HG03571 (cell line): ENCODE results near the gene OR13C3.
"Not testable (repeated sequence)": the region's sequence is repeated elsewhere in the genome, so short reads cannot be mapped to it uniquely, and the experiment has no call there.

Source experiments
- ATAC-seq: cut with Tn5 transposase; IDR thresholded peaks from one replicate; pipeline ENCODE4 v1.9.1; 2021; ENCODE audit not compliant: unreplicated experiment

The OR13C3 gene

DNA sequence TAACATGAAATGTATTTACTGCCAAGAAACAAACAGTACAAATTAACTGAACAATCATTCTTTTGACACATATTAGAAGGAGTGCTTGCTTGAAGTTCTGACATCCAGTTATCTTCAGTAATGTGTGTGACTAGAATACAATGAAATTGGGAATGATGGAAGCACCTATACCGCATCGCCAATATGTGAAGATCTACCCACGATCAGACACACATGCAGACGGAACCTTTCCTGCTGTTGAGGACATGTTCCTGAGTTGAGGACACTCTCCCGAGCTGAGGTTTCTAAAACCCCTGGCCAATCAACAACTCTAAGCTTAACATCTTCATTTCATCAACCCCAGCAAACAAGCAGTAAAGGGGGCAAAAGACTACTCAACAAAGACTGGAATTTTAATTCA lies at the start of gene OR13C3:
Gene OR13C3, minus strand, starts transcription at position 101 of the 400 bp plus-strand sequence. CDS start 133 bp downstream, outside the sequence.
- no peak for ATAC-seq

DNA sequence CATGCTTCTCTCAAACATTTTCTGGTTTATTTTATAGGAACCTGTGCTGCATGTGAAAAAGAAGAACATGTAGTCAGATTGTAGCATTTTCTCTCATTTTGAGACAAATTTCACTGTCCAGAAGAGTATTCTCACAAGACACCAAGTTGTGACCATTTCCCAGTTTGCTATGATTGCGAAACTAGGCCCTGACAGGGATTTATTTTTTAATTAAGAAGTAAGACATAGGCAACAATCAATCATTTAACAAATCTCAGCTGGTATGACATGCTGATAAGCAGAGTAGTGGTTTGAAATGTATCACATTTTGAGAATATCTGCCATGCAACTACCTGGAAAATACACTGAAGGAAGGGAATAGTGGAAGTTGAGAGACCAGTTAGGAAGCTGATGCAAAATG lies 43.9 kb upstream of the OR13C3 start:
- ATAC-seq: no peak

DNA sequence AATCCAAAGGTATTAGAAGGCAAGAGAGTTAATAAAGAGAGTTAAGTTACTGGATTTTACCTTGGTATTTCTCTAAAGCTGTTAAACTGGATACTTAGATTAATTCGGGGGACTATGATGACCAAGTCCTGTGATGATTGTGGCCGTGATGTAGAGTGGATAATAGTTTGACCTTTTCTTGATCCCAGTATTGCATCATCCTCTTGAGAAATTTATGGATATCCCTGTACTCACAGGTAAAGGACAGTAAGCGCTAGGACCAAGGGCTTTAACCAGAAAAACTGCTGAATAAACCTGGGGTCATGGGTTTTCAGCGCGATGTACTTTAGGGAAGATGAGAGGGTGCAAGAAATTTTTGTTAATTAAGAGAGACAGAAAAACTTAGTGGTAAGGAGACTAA lies 40.6 kb upstream of the OR13C3 start:
- ATAC-seq: no peak

DNA sequence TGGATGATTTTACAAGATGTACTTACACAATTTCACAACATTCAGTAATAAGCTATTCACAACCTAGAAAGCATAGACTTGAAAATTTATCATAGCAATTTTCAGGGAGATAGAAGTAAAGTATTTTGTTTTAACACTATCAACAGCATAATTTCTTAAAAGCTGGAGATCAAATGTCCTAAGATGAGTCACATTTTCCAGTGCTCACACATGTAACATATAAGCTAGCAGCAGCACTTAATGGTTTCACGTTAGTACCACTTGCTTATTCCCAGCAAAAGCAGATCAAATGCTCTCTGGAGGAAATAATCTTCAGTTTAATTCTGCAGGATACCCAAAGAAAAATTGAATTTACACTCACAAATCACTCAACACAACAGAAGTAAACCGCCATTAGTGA lies 38.8 kb upstream of the OR13C3 start:
- no peak for ATAC-seq

DNA sequence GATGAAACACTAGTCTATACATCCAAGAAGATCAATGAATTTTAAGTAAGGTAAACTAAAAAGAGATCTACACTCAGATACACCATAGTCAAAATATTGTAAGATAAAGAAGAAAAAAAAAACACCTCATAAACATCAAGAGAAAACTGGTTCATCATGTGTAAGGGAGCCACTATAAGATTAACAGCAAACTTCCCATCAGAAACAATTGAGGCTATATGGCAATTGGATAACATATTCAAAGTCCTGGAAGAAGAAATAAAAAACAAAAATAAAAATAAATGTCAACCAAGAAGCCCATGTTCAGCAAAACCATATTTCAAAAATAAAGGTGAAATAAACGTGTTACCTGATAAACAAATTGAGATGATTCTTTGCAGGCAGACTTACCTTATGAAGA lies 36.0 kb upstream of the OR13C3 start:
- no peak for ATAC-seq

DNA sequence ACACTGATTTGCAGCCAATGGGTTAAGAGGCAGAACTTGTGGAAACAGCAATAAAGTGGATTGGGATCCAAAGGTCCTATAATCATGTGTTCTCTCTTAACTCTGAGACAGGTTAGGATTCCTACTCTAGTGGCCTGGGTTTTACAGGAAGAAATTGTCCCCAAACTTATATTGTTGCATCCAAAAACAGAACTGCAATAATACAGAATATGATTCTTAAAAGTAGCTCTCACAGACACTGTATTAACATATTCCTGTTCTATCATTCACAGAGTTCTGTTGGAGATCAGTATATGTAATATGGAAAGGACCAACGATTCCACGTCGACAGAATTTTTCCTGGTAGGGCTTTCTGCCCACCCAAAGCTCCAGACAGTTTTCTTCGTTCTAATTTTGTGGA lies 32.2 kb upstream of the OR13C3 start, which contains the start of gene OR13C8:
Gene OR13C8, plus strand, starts transcription at position 301 of the 400 bp plus-strand sequence. Its CDS starts 0 bp downstream, at position 301.
- ATAC-seq: no peak

DNA sequence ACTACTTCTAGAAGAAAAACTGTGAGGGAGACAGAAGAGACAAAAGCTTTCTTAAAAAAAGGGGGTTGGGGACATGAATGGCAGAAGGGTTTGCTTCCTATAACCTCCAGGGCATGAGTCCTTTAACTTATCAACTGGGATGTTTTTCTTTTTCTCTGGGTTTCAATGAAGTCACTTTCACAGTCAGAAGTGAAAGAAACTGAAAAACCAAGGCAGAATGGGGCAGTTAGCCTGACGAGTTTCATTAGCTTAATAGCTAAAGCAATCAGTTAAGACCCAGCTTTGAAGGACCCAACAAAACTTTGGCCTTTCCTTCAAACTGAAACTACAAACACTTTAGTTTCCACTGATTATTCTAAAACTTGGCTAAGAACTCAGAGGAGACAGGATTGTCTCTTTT lies 27.7 kb upstream of the OR13C3 start:
- ATAC-seq: no peak

DNA sequence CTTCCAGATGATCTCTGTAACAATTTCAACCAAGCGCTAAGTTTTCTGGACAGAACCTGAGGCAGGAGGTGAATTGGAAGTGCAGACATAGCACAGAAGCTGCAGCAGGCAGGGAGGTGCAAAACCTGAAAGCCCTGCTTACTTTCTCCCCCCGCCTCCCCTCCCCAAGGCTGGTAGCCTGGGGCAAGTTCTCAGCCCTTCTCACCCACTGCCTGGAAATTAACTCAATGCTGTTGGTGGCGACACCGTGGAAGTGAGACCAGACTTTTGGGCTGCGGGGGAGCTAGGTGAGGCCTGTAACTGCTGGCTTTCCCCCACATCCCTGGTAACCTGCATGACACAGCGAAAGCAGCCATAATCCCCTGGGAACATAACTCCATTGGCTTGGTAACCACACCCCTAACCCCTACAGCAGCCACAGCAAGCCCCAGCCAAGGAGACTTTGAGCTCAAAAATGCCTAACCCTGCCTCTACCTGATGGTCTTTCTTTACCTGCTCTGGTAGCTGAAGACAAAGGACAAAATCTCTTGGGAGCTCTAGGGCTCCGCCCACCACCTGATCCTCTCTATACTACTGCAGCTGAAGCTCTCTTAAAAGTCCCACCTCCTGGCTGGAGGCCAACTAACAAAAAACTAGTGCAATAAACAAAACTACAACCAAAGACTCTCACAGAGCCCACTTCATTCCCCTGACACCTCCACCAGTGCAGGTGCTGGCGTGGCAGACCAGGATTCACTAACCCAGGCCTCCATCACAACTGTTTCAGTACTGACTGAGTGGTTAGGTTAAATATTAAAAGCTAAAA lies 20.4 kb upstream of the OR13C3 start:
- ATAC-seq: no peak

DNA sequence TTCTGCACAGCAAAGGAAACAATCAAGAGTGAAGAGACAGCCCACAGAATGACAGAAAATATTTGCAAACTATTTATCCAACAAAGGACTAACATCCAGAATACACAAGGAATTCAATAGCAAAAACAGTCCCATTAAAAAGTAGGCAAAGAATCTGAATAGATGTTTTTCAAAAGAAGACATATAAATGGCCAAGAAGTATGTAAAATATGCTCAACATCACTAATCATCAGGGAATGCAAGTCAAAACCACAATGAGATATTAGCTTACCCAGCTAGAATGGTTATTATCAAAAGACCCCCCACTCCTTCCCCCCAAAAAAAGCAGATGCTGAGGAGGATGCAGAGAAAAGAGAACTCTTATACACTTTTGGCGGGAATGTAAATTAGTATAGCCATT lies 18.9 kb upstream of the OR13C3 start:
- no peak for ATAC-seq

DNA sequence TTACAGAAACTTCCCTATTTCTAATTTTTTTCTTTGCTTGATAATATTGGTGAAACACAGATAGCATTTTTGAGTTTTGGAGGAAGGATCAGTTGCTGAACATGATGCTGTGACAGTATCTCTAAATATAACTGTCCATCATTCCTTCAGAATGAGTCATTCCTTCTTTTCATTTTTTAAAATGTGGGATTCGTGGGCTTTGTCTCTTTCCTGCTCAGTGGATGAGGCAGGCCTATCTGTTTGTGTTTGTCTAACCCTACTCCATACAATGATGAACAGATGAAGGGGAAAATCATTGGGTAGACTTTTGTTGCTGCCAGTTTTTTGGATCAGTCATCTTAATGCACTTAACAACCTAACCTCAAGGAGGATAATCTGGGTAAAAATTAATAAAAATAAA lies 16.6 kb upstream of the OR13C3 start:
- no peak for ATAC-seq

DNA sequence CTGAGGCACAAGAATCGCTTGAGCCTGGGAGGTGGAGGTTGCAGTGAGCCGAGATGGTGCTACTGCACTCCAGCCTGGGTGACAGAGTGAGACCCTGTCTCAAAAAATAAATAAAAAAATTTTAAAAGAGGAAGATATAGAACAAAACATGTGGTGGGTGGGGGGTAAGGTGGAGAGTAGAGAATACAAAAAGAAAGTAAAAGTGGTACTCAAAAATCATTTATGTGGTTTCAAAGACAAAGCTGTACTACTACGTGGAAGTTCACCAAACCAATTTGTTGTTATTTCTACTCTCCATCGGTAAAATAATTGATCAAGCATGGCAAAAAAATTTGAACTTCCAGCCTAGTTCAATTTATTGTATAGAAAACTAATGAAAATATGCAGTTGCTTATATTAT lies 8.0 kb upstream of the OR13C3 start:
- ATAC-seq: no peak

DNA sequence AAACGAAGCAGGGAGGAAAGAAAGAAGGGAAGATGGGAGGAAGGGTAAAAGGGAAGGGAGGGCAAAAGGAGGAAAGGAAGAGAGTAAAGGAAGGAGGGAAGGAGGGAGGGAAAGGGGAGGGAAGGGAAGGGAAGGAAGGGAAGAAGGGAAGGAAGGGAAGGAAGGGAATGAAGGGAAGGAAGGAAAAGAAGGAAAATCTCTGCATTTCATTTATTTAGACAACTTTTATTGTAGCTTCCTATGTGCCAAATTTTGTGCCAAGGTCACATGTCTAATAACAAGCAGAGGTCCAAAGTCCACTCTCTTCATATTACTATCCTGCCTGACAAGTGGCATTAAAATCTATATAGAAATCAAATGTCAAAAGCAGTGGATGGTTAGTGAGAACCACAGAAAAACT lies 2.6 kb upstream of the OR13C3 start:
- no peak for ATAC-seq

DNA sequence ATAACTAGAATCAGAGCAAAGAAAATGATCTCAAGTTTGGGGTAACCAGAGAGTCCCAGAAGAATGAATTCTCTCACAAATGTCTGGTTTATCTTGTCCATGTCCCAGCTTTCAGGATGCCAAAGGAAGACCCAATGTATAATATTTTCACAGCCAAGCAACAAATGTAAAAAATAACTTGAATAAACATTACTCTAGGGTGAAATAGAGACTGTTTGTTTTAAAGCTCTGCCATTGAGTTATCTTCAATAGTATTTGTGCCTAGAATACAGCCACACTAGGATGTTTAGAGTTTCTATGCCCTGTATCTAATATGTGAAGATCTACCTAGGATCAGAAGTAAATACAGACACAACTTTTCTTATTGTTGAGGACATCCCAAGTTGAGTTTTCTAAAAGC lies 9.5 kb downstream of the OR13C3 start, which contains the start of gene OR13C4:
Gene OR13C4, minus strand, starts transcription at position 101 of the 400 bp plus-strand sequence. Its CDS starts 0 bp downstream, at position 101.
- ATAC-seq: no peak

DNA sequence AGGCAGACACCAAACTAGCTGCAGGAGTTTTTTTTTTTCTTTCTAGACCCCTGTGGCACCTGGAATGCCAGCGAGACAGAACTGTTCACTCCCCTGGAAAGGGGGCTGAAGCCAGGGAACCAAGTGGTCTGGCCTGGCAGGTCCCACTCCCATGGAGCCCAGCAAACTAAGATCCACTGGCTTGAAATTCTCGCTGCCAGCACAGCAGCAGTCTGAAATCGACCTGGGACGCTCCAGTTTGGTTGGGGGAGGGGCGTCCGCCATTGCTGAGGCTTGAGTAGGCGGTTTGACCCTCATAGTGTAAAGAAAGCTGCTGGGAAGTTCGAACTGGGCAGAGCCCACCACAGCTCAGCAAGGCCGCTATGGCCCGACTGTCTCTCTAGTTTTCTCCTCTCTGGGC lies 16.4 kb downstream of the OR13C3 start:
- ATAC-seq: not testable (repeated sequence)

DNA sequence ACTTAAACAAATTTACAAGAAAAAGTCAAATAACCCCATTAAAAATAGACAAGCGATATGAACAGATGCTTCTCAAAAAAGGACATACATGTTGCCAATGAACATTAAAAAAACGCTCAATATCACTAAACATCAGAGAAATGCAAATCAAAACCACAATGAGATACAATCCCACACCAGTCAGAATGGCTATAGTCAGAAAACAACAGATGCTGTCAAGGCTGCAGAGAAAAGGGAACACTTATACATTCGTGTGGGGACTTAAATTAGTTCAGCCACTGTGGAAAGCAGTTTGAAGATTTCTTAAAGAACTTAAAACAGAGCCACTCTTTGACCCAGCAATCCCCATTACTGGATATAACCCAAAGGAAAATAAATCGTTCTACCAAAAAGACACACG lies 21.8 kb downstream of the OR13C3 start:
- ATAC-seq: no peak

DNA sequence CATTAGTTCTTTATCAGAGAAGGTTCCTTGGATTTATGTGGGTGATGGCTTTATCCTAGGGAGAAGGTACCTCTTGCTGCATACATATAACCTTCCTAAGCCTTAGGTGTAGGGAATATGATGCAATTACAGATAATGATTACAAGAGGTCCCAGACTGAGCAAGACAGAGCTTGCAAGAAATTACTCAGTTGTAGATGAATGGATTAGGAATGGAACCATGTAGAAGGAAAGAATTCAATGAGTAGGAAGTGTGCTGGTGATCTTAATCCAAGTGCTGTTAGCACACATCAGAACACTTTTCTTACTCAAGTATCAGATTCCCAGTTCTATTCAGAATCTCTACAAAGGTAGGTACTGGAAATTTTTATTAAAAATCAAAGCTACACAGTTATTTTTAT lies 30.1 kb downstream of the OR13C3 start:
- no peak for ATAC-seq

DNA sequence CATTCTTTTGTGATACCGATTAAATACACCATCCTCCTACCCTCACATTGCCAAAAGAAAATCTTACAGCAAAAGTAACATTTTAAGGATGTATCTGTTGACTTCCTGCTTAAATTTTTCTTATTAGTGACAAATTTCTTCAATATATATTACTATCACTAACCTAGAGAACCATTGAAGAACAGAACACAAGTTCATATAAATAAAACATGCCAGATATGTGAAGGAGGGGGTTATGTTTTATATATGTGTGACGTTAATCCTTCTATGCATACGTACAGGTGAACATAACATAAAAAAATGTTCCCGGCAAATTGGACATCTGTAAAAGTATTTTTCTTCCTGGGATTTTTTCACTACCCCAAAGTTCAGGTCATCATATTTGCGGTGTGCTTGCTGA lies 32.7 kb downstream of the OR13C3 start, which contains the start of gene OR13F1:
Gene OR13F1, plus strand, starts transcription at position 301 of the 400 bp plus-strand sequence. Its CDS starts 0 bp downstream, at position 301.
- no peak for ATAC-seq

DNA sequence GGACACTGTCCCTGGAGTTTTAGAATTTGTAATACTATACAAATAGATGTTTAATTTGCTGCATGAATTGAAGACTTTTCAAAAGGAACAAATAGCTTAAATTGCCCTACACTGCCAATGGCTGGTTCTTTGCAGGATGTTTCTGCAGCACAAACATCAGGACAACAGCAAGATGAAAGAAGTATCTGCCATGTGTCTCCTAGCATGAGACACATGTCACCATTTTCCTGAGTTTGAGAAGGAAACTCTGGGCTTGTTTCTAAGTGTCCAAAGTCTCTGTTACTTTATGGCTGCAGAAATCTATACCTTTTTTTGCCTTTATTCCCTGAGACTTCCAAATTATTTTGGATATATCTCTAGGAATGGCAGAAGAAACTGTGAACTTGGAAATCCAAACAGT lies 33.2 kb downstream of the OR13C3 start:
- ATAC-seq: no peak

DNA sequence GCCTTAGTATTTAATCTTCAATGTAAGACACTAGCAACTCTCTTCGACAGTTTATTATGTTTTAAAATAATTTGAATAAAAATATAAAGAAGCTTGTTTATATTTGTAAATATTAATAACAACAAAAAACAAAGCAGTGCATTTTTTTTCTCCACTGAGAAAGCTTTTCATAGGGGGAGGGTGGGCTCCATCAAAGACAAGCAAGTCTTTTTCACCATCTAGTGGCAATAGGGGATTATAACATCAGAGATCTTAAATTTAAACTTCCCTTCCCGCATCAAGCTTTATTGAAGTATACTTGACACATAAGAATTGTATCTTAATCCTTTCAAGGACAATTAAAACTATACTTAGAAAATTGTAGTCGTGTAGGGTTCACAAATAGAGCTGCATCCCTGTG lies 41.8 kb downstream of the OR13C3 start:
- ATAC-seq: no peak
